H9 (cell line): Measurements from ENCODE around the gene CCDC121. TPM values are rescaled to one million over a fixed set of nuclear protein-coding genes. Genes with fewer than 3 reads are reported as not detected.

Source experiments
- DNase-seq: peaks from one replicate; pipeline ENCODE4 v3.0.0-alpha.2; 2017
- H2AFZ ChIP-seq: one replicate; pipeline ENCODE4 v1.6.1; 2013; ENCODE audit warnings: mild to moderate bottlenecking, low read length, control low read depth, moderate library complexity
- H2AK5ac ChIP-seq: 2 replicates; pipeline ENCODE4 v1.6.1; 2013; ENCODE audit warnings: low read length, control low read depth, mixed read lengths; ENCODE audit not compliant: insufficient read length
- H2BK120ac ChIP-seq: one replicate; pipeline ENCODE4 v1.6.1; 2013; ENCODE audit warnings: low read depth, mild to moderate bottlenecking, low read length, control low read depth, inconsistent platforms; ENCODE audit not compliant: poor library complexity, severe bottlenecking
- H2BK12ac ChIP-seq: 2 replicates; pipeline ENCODE4 v1.6.1; 2013; ENCODE audit warnings: low read length, control low read depth, mixed read lengths, low read depth; ENCODE audit not compliant: insufficient read length
- H2BK15ac ChIP-seq: 2 replicates; pipeline ENCODE4 v1.6.1; 2013; ENCODE audit warnings: low read depth, low read length, control low read depth
- H2BK20ac ChIP-seq: one replicate; pipeline ENCODE4 v1.6.1; 2013; ENCODE audit warnings: low read depth, mild to moderate bottlenecking, low read length, control low read depth, inconsistent platforms; ENCODE audit not compliant: poor library complexity, severe bottlenecking
- H2BK5ac ChIP-seq: 2 replicates; pipeline ENCODE4 v1.6.1; 2013; ENCODE audit warnings: low read length, control low read depth, mixed read lengths; ENCODE audit not compliant: insufficient read length
- H3K14ac ChIP-seq: 2 replicates; pipeline ENCODE4 v1.6.1; 2013; ENCODE audit warnings: low read length, control low read depth; ENCODE audit not compliant: insufficient read depth
- H3K18ac ChIP-seq: 2 replicates; pipeline ENCODE4 v1.6.1; 2013; ENCODE audit warnings: low read depth, mild to moderate bottlenecking, mixed read lengths, low read length, control low read depth; ENCODE audit not compliant: insufficient read length
- H3K23ac ChIP-seq: 2 replicates; pipeline ENCODE4 v1.6.1; 2013; ENCODE audit warnings: low read length, control low read depth, mixed read lengths, low read depth; ENCODE audit not compliant: insufficient read length
- H3K23me2 ChIP-seq: 2 replicates; pipeline ENCODE4 v1.6.1; 2013; ENCODE audit warnings: low read depth, mild to moderate bottlenecking, mixed read lengths, low read length, control low read depth; ENCODE audit not compliant: insufficient read length, poor library complexity, severe bottlenecking
- H3K27ac ChIP-seq: 2 replicates; pipeline ENCODE4 v1.5.1; 2013; ENCODE audit warnings: low read length, control low read depth, mixed read lengths, low read depth; ENCODE audit not compliant: insufficient read length
- H3K27me3 ChIP-seq: 2 replicates; pipeline ENCODE4 v1.6.1; 2013; ENCODE audit warnings: low read length, control low read depth, inconsistent platforms; ENCODE audit not compliant: insufficient read depth
- H3K4ac ChIP-seq: 2 replicates; pipeline ENCODE4 v1.6.1; 2013; ENCODE audit warnings: low read depth, mild to moderate bottlenecking, control low read depth, inconsistent platforms, low read length, moderate library complexity
- H3K4me1 ChIP-seq: 2 replicates; pipeline ENCODE4 v1.6.1; 2013; ENCODE audit warnings: low read length, control low read depth, inconsistent platforms; ENCODE audit not compliant: insufficient read depth
- H3K4me2 ChIP-seq: 2 replicates; pipeline ENCODE4 v1.6.1; 2013; ENCODE audit warnings: low read length, control low read depth, mixed read lengths; ENCODE audit not compliant: insufficient read length, insufficient read depth
- H3K56ac ChIP-seq: 2 replicates; pipeline ENCODE4 v1.6.1; 2013; ENCODE audit warnings: low read depth, mild to moderate bottlenecking, mixed read lengths, low read length, control low read depth; ENCODE audit not compliant: insufficient read length
- H3K79me1 ChIP-seq: 2 replicates; pipeline ENCODE4 v1.6.1; 2013; ENCODE audit warnings: low read depth, mild to moderate bottlenecking, moderate library complexity, low read length, control low read depth, inconsistent platforms; ENCODE audit not compliant: insufficient read depth, poor library complexity, severe bottlenecking
- H3K79me2 ChIP-seq: 2 replicates; pipeline ENCODE4 v1.6.1; 2013; ENCODE audit warnings: low read length, control low read depth, inconsistent platforms; ENCODE audit not compliant: insufficient read depth
- H3K9ac ChIP-seq: 2 replicates; pipeline ENCODE4 v1.6.1; 2013; ENCODE audit warnings: low read length, control low read depth, mixed read lengths; ENCODE audit not compliant: insufficient read length; ENCODE audit errors: extremely low read depth
- H3K9me3 ChIP-seq: one replicate; pipeline ENCODE4 v1.6.1; 2013; ENCODE audit warnings: low read depth, low read length, inconsistent platforms; ENCODE audit not compliant: control insufficient read depth
- H3T11ph ChIP-seq: one replicate; pipeline ENCODE4 v1.6.1; 2013; ENCODE audit warnings: mild to moderate bottlenecking, low read length, control low read depth, inconsistent platforms
- H4K20me1 ChIP-seq: one replicate; pipeline ENCODE4 v1.6.1; 2013; ENCODE audit not compliant: control insufficient read depth, insufficient read length, insufficient read depth
- H4K5ac ChIP-seq: 2 replicates; pipeline ENCODE4 v1.6.1; 2013; ENCODE audit warnings: low read depth, mild to moderate bottlenecking, mixed read lengths, low read length, control low read depth; ENCODE audit not compliant: insufficient read length
- H4K8ac ChIP-seq: replicated peaks from 2 replicates; pipeline ENCODE4 v1.6.1; 2013; ENCODE audit warnings: low read length, control low read depth, mixed read lengths, low read depth; ENCODE audit not compliant: insufficient read length
- H4K91ac ChIP-seq: 2 replicates; pipeline ENCODE4 v1.6.1; 2013; ENCODE audit warnings: low read depth, mild to moderate bottlenecking, moderate library complexity, mixed read lengths, low read length, control low read depth; ENCODE audit not compliant: insufficient read length
- H3K27ac Mint-ChIP-seq, 3 experiments: 2 replicates in 2 of 3; 3 replicates in 1 of 3; pipeline ENCODE4 v1.8.0; 2020 to 2021; ENCODE audit warnings: mixed read lengths in 3 of 3, mild to moderate bottlenecking in 1 of 3, moderate library complexity in 1 of 3
- H3K27me3 Mint-ChIP-seq: 2 replicates; pipeline ENCODE4 v1.8.0; 2021; ENCODE audit warnings: low read depth, mild to moderate bottlenecking, moderate library complexity, mixed read lengths
- H3K36me3 Mint-ChIP-seq, 3 experiments: 2 replicates in 2 of 3; 3 replicates in 1 of 3; pipeline ENCODE4 v1.8.0; 2020 to 2021; ENCODE audit warnings: low read depth in 3 of 3, mixed read lengths in 3 of 3; ENCODE audit not compliant: insufficient read depth in 1 of 3
- H3K4me1 Mint-ChIP-seq, 2 experiments: 2 replicates each; pipeline ENCODE4 v1.8.0; 2020; ENCODE audit warnings: mixed read lengths in 2 of 2
- H3K4me3 Mint-ChIP-seq, 2 experiments: 2 replicates in 1 of 2; 3 replicates in 1 of 2; pipeline ENCODE4 v1.8.0; 2020 to 2021; ENCODE audit warnings: mild to moderate bottlenecking in 2 of 2, mixed read lengths in 2 of 2, moderate library complexity in 1 of 2
- H3K9me3 Mint-ChIP-seq, 2 experiments: 2 replicates in 1 of 2; 3 replicates in 1 of 2; pipeline ENCODE4 v1.8.0; 2020; ENCODE audit warnings: mild to moderate bottlenecking in 2 of 2, mixed read lengths in 2 of 2, moderate library complexity in 1 of 2
- CTCF ChIP-seq: fragments of 200-600 bp; sonication (generic); conservative IDR thresholded peaks from 3 replicates; pipeline ENCODE4 v1.8.0; 2021; ENCODE audit warnings: antibody characterized with exemption, mild to moderate bottlenecking
- WGBS: extraction: QIAGEN DNeasy Blood & Tissue Kit; methylation state at CpG from one replicate; pipeline ENCODE4 v1.1.7; 2013; ENCODE audit warnings: missing lambda C conversion rate, low lambda C conversion rate, mixed read lengths; ENCODE audit not compliant: insufficient read length; ENCODE audit errors: extremely low coverage; 5-methylcytosine and 5-hydroxymethylcytosine counted together
- total RNA-seq: library from RNA; stranded (reverse); gene quantifications from 2 replicates; pipeline ENCODE4 v1.2.1, GENCODE V29; 2021

CCDC121 gene
- total RNA-seq, 1 experiment from 2014 or later = 1.2 TPM

DNA sequence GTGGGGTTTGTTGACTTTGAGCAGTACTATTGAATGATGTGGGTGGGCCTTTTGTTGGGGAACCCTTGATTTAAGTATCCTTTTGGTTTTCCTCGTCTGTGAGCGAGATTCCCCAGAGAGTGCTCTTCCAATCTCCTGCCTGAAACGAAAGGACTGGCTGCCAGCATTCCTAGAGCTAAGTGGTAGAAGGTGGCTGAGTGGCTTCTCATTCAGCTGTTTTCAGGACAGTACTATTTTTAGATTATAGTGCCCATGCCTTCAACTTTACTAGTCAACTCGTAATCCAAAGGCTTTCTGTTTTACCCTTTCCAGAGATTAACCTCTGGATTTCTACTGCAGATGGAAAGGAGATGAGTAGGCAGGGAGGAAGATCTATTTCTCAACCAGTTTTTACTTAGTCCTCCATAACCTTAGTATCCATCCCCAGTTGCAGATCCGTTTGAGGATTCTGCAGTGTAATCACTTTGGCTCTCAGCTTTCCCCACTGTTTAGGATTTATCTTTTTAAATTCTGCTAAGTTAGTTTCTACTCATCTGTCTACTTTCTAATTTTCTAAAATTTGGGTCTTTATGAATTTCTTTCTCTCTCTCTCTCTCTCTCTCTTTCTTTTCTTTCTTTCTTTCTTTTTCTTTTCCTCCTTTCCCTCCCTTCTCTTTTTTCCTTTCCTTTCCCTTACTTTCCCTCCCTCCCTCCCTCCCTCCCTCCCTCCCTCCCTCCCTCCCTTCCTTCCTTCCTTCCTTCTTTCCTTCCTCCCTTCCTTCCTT, 44.1 kb upstream of the CCDC121 start:
- Histone ChIP-seq H3K56ac (no peak overlapping the region), H4K91ac (no peak overlapping the region), H3T11ph (no peak overlapping the region), H2BK20ac (no peak overlapping the region), H4K8ac (no peak overlapping the region), H3K79me2 (no peaks in the 10 kb centered on the region), H3K9me3 (no peaks in the 10 kb centered on the region), H3K14ac (no peak overlapping the region), H2BK15ac (no peak overlapping the region), H4K5ac (no peak overlapping the region), H2AK5ac (no peak overlapping the region), H3K27me3 (no peaks in the 10 kb centered on the region), H3K18ac (no peak overlapping the region), H3K9ac (no peak overlapping the region), H4K20me1 (no peaks in the 10 kb centered on the region), H3K4ac (no peak overlapping the region), H2BK5ac (no peak overlapping the region), H3K79me1 (no peaks in the 10 kb centered on the region), H2AFZ (no peak overlapping the region), H2BK120ac (no peak overlapping the region), H3K23ac (no peak overlapping the region), H3K27ac (no peak overlapping the region), H2BK12ac (no peak overlapping the region), H3K23me2 (no peaks in the 10 kb centered on the region), H3K4me1 (no peaks in the 10 kb centered on the region), H3K4me2 (no peak overlapping the region)
- no peak overlapping the region for H3K27ac Mint-ChIP-seq
- peaks cover 8 to 57% (median 47%) of the 10 kb centered on the region in 3 experiments; a peak in 5 of 7 replicates for H3K36me3 Mint-ChIP-seq
- no CpG with 5 or more reads among the region's 5 CpGs for WGBS
- H3K27me3 Mint-ChIP-seq = no peaks in the 10 kb centered on the region
- H3K4me1 Mint-ChIP-seq = no peaks in the 10 kb centered on the region
- TF ChIP-seq CTCF = no peak
- H3K9me3 Mint-ChIP-seq = no peaks in the 10 kb centered on the region
- DNase-seq = no peak
- H3K4me3 Mint-ChIP-seq = no peak overlapping the region
